Measurements from ENCODE around the gene PAK5. TPM values are rescaled to one million over a fixed set of nuclear protein-coding genes. Genes with fewer than 3 reads are reported as not detected.

The PAK5 gene
- polyA plus RNA-seq, 1 of the 3 experiments (the other 2 are of a cell fraction), result 0.03 TPM

DNA sequence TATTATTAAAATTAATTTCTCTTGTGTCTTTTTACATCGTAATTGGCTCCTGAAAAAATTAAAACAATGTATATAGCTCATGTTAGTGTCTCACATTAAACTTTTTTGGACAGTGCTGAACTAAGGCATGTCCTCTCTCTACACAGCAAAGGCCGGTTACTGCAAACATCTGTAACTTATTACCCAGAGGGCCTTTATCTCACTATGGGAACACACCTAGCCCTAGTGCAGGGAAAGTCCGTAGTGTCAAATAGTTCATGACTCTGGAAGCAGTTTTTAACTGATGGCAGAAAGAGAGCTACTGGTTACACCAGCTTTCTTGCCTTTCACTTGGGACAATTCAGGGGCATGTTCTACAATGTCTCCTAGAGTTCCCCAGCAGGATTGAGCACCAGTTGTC lies 82.2 kb downstream of the PAK5 start:
- no peaks in the 10 kb centered on the region for H3K9me3 ChIP-seq
- no peak overlapping the region for H3K9ac ChIP-seq
- 29% methylated on average over 3 of the region's 3 CpGs for WGBS (ENCODE audit: low lambda C conversion rate)
- no peak overlapping the region for H3K4me2 ChIP-seq
- TF ChIP-seq SIN3A (IDR thresholded peaks at IDR 0.05; ENCODE audit: borderline replicate concordance, low read depth, low read length) (no peak), ELF1 (IDR thresholded peaks at IDR 0.05) (no peak)
- POLR2A ChIA-PET, result no interaction called here
- H3K9me2 ChIP-seq, result no peaks in the 10 kb centered on the region
- H3K4me1 ChIP-seq (ENCODE audit: control insufficient read depth in 1 of 2, insufficient read depth in 2 of 2, low read depth in 1 of 2, low read length in 1 of 2), result peaks cover 0 to 9% of the 10 kb centered on the region in 2 experiments; a peak in 2 of 4 replicates
- no peak for DNase-seq
- no peak overlapping the region for H2AFZ ChIP-seq (ENCODE audit: low read depth)
- no peak overlapping the region for H3K4me3 ChIP-seq (ENCODE audit: low read depth in 2 of 2, low read length in 1 of 2)
- no peaks in the 10 kb centered on the region for H3K79me2 ChIP-seq (ENCODE audit: insufficient read depth)
- no peaks in the 10 kb centered on the region for H4K20me1 ChIP-seq (ENCODE audit: insufficient read depth)
- CTCF ChIA-PET, result interaction anchor here (1.6 kb wide), 1 partner anchor 14 kb away, joined by 5 read pairs; no protein-coding TSS in a partner anchor
- H3K27me3 ChIP-seq (ENCODE audit: insufficient read depth), result no peaks in the 10 kb centered on the region
- no peaks in the 10 kb centered on the region for H3F3A ChIP-seq (replicated peaks; ENCODE audit: insufficient read depth)
- no peaks in the 10 kb centered on the region for H3K36me3 ChIP-seq (replicated peaks in 1 of 2; ENCODE audit: control insufficient read depth in 1 of 2, insufficient read depth in 2 of 2, low read length in 1 of 2)
- no peak overlapping the region for H3K27ac ChIP-seq (ENCODE audit: low read depth in 2 of 2, low read length in 1 of 2)

DNA sequence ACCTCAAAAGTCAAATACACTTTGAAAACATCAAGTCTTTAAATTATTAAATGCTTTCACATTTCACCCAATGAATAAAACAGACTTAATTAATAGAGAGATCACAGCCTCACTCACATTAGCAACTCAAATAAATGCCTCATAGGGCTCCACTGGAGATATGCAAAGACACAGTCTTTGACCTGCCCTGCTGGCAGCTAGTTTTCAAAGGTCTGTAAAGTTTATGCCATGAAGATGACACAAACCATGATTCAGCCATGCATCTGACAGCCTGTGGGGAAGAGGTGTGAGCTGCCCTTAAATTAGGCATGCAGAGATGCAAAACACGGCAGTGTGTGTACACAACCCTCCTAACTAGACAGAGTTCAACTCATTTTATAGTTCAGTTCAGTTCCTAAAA lies 83.6 kb downstream of the PAK5 start:
- Histone ChIP-seq H3K79me2 (ENCODE audit: insufficient read depth) (no peaks in the 10 kb centered on the region), H4K20me1 (ENCODE audit: insufficient read depth) (no peaks in the 10 kb centered on the region), H3K9ac (no peak overlapping the region), H3F3A (replicated peaks; ENCODE audit: insufficient read depth) (no peaks in the 10 kb centered on the region), H3K27me3 (ENCODE audit: insufficient read depth) (no peaks in the 10 kb centered on the region), H3K4me1 (ENCODE audit: control insufficient read depth in 1 of 2, insufficient read depth in 2 of 2, low read depth in 1 of 2, low read length in 1 of 2) (peaks cover 0 to 9% of the 10 kb centered on the region in 2 experiments; a peak in 2 of 4 replicates), H3K27ac (ENCODE audit: low read depth in 2 of 2, low read length in 1 of 2) (no peak overlapping the region), H3K9me2 (no peaks in the 10 kb centered on the region), H3K4me3 (ENCODE audit: low read depth in 2 of 2, low read length in 1 of 2) (no peak overlapping the region), H2AFZ (ENCODE audit: low read depth) (no peak overlapping the region), H3K36me3 (replicated peaks in 1 of 2; ENCODE audit: control insufficient read depth in 1 of 2, insufficient read depth in 2 of 2, low read length in 1 of 2) (no peaks in the 10 kb centered on the region), H3K9me3 (no peaks in the 10 kb centered on the region), H3K4me2 (no peak overlapping the region)
- TF ChIP-seq, protein P1, sequence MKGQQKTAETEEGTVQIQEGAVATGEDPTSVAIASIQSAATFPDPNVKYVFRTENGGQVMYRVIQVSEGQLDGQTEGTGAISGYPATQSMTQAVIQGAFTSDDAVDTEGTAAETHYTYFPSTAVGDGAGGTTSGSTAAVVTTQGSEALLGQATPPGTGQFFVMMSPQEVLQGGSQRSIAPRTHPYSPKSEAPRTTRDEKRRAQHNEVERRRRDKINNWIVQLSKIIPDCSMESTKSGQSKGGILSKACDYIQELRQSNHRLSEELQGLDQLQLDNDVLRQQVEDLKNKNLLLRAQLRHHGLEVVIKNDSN (IDR thresholded peaks at IDR 0.05; ENCODE audit: borderline replicate concordance, low read depth), result no peak
- TF ChIP-seq GATA2 (CRISPR knock-in tag; IDR thresholded peaks at IDR 0.05), result no peak
- TF ChIP-seq, protein P2, sequence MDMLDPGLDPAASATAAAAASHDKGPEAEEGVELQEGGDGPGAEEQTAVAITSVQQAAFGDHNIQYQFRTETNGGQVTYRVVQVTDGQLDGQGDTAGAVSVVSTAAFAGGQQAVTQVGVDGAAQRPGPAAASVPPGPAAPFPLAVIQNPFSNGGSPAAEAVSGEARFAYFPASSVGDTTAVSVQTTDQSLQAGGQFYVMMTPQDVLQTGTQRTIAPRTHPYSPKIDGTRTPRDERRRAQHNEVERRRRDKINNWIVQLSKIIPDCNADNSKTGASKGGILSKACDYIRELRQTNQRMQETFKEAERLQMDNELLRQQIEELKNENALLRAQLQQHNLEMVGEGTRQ (IDR thresholded peaks at IDR 0.05; ENCODE audit: borderline replicate concordance, low read depth, low read length), result no peak
- no peak for TF ChIP-seq FOSL2 (IDR thresholded peaks at IDR 0.05; ENCODE audit: borderline replicate concordance, low read depth)
- TF ChIP-seq SIN3A (IDR thresholded peaks at IDR 0.05; ENCODE audit: borderline replicate concordance, low read depth, low read length), result no peak
- no peak for TF ChIP-seq JUND (IDR thresholded peaks at IDR 0.05)
- TF ChIP-seq MXI1 (IDR thresholded peaks at IDR 0.05; ENCODE audit: low read depth, low read length), result no peak
- TF ChIP-seq, protein P3, sequence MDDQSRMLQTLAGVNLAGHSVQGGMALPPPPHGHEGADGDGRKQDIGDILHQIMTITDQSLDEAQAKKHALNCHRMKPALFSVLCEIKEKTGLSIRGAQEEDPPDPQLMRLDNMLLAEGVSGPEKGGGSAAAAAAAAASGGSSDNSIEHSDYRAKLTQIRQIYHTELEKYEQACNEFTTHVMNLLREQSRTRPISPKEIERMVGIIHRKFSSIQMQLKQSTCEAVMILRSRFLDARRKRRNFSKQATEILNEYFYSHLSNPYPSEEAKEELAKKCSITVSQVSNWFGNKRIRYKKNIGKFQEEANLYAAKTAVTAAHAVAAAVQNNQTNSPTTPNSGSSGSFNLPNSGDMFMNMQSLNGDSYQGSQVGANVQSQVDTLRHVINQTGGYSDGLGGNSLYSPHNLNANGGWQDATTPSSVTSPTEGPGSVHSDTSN (IDR thresholded peaks at IDR 0.05), result no peak
- no peak for TF ChIP-seq RCOR1 (IDR thresholded peaks at IDR 0.05; ENCODE audit: low read length)
- TF ChIP-seq, protein P4, sequence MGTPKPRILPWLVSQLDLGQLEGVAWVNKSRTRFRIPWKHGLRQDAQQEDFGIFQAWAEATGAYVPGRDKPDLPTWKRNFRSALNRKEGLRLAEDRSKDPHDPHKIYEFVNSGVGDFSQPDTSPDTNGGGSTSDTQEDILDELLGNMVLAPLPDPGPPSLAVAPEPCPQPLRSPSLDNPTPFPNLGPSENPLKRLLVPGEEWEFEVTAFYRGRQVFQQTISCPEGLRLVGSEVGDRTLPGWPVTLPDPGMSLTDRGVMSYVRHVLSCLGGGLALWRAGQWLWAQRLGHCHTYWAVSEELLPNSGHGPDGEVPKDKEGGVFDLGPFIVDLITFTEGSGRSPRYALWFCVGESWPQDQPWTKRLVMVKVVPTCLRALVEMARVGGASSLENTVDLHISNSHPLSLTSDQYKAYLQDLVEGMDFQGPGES (IDR thresholded peaks at IDR 0.05; ENCODE audit: low read depth, low read length), result no peak
- TF ChIP-seq, protein P5, sequence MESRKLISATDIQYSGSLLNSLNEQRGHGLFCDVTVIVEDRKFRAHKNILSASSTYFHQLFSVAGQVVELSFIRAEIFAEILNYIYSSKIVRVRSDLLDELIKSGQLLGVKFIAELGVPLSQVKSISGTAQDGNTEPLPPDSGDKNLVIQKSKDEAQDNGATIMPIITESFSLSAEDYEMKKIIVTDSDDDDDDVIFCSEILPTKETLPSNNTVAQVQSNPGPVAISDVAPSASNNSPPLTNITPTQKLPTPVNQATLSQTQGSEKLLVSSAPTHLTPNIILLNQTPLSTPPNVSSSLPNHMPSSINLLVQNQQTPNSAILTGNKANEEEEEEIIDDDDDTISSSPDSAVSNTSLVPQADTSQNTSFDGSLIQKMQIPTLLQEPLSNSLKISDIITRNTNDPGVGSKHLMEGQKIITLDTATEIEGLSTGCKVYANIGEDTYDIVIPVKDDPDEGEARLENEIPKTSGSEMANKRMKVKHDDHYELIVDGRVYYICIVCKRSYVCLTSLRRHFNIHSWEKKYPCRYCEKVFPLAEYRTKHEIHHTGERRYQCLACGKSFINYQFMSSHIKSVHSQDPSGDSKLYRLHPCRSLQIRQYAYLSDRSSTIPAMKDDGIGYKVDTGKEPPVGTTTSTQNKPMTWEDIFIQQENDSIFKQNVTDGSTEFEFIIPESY (IDR thresholded peaks at IDR 0.05; ENCODE audit: borderline replicate concordance, low read depth), result no peak
- CTCF ChIA-PET, result no interaction called here
- DNase-seq, result no peak
- POLR2A ChIA-PET, result no interaction called here
- 13% methylated on average over 1 of the region's 1 CpG for WGBS (ENCODE audit: low lambda C conversion rate)

Measured in SK-N-SH (cell line).